EH (cell line): ENCODE results near the gene MEGF6.

ENCODE experiments used
- DNase-seq: peaks from one replicate; pipeline ENCODE4 v3.0.0-alpha.2; 2015; ENCODE audit warnings: low read depth

The MEGF6 gene

DNA sequence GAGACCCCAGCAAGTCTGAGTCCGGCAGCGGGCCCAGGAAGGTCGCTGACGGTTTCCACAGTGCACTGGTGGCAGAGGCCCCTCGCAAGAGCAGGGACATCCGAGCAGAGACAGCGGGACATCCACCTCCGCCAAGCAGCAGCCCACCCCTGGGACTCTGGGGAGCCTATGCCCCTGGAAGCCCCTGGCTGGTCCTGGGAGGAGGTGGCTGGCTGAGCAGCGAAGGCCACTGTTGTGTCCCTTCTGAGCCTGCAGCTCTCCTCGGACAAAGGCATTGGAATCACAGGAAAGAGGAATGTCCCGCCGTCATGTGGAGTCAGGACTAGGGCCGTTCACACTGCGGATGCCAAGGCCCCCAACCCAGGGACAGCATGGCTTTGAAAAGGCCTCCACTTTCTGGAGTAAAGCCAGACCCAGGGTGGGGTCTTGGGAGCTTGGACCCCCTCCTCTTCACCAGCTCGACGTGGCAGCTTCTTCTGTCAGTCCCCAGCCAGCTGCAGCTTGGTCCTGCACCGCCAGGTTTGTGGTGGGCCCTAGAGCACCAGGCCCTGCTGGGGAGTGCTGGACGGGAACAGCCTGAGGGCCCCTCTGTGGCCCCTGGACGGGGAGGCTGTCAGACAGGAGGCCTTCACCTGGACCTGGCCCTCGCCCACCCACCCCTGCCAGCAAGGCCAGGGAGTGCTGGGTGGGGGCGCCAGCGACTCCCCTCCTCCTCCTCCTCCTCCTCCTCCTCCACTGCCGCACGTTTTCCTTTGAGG lies 1.4 kb downstream of the MEGF6 start:
- DNase-seq: no peak

DNA sequence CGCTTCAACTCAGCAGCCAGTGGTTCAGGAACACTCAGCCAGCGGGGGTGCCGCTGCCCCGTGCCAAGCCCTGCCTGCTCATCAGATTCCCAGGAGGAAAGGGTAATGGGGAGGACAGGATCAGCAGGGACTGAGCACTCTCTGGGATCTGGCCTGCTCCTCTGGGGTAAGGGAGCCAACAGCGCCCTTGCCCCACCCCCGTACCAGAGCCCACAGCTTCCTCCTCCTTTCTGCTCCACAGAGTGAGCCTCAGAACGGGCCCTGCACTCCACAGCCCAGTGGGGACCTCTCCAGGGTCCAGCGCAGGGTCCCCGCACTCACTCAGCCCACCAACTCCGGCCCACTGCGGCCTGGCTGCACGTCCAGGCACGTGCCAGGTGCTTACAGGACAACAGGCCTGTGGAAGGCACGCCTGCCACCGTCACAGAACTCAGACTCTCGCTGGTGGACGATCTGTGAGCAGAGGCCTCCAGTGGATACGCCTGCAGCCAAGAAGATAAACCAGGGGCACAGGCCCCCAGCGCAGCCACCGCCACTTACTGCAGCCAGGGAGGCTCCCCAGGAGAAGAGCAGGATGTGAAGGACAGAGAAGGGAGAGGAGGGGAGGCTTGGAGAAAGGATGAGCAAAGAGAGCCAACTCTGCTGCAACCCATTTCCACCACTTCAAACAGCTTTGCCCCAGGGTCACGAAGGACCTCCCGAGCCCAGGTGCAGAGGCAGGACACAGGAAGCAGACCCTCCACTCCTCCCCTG lies 2.1 kb downstream of the MEGF6 start:
- DNase-seq: no peak

DNA sequence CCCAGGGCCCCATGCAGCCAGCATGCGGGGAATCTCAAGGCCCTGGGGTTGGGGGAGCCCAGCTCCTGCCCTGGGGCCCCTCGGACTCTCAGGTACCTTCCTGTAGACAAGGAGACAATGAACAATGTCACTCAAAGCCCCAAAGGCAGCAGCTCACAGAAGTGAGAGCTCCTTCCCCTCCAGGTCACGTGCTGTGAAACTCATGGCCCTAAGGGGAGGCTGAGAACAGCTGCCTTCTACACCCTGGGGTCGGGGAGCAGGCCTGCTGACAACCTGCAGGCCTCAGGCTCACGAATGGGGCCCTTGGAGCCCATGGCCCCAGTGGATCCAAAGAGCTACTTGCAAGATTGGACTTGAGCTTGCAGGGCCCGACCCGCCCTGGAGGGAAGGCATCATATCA lies 3.2 kb downstream of the MEGF6 start:
- DNase-seq: no peak

DNA sequence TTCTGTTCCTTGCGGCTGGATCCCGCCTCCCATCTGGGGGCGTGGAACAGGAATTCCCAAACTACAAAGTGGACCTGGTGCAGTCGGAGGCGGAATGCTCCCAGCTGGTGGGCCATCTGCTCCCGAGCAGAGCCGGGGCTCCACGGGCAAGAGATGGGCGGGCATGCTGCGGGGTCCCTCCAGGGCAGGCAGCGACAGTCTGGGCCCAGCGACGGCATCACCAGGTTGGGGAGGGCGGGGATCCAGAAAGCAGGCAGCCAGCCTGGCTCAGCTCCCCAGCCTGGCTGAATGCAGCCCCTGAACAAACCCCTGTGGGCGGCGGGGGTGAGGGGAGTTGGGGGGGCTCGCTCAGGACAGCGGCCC lies 3.6 kb downstream of the MEGF6 start:
- no peak for DNase-seq

DNA sequence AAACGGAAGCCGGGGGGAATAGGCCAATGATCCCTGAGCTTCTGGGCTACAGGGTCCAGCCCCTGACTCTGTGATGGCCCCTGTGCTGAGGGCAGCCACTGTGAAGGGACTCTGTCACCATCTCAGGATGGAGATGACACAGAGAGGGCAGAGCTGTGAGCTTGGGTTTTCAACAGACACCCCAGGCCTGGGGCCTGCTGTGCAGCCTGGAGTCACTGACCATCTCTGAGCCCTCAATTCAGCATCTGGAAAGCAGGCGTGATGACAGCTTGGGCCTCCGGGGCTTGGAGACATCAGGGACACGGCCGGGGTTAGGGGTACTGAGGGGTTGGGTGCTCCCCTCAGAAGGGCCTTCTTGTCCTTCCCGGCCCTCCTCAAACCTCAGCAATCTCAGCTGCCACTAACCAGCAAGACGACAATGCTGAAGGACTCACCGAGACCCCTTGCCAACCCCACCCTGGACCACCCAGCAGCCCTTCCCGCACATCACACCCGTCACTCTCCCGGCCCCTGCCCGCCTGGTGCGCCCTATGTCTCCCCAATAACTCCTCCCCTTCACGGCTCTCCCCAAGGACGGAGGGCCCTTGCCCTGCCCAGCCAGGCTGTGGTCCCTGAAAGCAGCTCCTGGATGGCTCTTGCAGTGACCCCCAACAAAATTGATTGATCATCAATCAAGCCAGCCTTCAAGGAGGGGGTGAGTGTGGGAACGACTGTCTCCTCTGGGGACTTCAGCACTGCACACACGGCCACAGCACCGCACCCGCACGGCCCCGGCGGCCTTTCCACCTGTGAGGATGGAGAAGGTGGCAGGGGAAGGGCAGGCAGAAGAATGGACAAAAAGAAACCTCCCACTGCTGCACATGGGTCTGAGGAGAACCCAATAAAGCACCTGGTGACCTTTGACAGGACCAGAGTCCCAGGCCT lies 4.3 kb downstream of the MEGF6 start:
- no peak for DNase-seq

DNA sequence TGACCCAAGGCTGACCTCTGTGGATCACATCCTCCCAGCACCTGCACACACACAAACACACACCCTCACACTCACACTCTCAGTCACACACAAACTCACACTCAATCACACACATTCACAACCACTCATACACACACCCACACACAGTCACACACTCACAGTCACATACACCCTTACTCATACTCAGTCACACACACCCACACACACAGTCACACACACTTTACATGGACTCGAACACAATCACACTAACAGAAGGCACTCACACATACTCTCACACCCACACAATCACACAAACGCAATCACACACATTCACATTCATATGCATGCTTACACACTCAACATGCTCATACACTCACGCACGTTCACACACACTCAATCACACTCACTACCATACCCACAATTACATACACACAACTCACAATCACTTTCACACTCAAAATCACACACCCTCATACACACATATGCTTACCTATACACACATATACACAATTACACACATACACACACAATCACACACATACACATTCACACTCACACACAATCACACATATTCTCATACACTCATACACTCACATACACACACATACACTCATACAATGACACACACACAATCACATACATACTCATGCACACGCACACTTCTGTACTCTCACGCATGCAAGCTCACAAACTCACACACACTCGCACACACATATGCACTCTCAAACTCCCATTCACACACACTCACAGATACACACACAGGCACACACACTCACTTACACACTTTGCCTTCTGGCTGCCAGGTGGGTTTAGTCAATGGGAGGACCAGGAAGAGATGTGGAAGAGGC lies 6.1 kb downstream of the MEGF6 start:
- no peak for DNase-seq

DNA sequence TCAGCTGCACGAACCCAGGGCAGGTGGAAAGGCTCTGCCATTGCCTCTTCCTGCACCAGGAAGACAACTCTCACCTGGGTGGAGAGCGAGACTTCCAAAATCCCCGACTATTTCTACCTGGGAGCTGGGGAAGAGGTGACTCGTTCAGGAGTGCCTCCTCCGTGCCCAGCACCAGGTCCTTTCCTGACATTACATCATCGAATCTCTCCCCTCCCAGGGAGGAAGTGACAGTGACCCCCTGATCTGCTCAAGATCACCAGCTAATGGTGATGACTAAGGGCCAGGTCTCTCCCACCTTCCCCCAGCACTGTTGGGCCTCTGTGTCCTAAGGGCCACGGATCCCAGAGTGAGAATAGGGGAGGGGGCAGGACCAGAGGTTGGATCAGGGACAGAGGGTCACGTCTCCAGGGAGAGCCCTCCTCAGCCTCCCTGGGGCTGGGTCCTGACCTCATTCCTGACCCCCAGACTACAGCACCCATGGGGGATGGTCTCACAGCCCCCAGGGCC lies 6.8 kb downstream of the MEGF6 start:
- no peak for DNase-seq

DNA sequence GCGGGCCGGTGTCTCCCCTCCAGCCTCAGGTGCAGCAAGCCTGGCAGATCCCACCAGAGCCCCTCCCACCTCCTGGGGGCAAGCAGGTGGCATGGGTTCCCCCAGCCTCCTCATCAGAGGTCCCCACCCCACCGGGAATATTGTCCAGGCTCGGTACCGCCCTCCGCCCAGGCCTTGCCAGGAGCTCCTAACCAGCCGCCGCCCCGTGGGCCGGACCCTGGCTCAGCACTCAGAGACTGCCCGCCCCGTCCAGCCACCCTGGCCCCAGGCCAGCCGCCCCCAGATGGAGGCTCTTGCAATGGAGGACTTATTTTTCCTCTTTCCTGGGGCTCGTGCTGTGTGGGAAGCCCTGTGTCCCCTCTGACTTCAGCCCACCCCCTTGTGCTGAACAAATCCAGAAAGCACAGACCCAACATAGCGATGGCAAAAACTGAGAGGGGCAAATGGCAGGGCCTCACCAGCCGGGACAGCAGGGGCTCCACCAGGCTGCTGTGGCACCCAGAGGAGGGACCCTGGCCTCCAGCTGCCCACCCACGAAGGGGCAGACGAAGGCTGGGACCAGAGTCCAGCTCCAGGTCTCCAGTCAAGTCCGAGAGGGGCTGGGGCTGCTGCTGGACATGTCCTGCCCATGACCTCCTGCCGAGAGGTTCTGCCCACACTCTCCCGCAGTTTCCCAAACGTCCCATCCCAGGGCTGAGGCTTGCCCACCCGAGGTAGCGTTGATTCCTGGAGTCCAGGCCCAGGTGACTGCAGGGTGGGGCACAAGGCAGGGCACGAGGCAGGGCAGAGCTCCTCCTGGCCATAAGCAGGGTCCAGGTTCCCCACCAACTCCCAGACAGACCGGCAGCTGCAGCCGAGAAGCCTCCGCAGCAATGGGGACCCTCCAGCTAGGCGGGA lies 7.5 kb downstream of the MEGF6 start:
- no peak for DNase-seq

DNA sequence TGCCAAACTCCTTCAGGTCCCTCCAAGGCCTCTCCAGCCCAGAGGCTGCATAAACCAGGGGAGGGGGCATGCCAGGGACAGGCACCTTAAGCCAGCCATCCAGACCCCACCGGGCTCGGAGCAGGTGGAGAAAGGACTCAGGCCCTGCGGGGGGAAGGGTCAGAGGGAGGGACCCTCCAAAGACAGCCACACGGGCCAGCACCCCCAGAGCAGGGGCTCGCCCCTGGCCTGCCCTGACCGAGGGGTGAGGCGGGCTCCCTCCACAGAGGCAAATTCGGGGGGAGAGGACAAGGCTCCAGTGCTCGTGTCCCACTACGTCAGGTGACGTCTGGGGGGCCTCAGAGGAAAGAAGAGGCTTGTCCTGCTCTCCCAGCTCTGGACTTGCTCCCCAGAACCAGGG lies 8.2 kb downstream of the MEGF6 start:
- DNase-seq: no peak

DNA sequence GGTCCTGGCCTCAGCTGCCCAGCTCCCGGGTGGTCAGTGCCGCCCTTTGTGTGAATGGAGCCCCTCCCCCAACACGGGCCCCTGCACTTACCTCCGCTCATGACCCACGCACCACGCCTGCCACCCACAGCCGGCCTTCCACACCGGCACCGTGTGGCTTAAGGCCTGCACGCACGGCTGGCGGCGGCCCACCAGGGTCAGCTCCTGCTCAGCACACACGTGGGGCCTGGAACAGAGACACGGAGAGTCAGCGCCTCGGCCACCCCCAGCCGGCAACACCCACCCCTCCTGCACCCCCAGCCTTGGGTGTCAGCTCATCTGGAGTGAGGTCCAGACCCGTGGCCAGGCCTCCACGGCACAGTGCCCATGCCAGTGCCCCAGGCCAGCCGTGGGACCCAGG lies 8.9 kb downstream of the MEGF6 start:
- DNase-seq: no peak

DNA sequence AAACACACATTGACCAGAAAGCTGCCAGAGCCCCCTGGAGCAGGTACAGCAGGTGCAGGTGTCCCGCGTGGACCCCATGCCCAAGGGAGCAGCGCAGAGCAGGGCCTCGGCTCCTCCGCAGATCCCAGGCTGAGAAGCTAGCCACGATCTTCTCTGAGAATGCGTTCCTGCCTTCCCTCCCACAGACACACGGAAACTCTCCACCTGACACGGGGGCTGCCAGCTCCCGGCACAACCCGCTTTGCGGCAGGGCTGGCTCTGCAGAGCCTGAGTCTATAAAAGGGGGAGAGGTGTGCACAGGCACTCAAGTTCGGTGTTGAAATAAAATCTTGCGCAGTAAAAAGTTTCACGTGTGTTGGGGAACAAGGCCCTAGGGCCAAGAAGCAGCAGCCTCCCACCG lies 9.6 kb downstream of the MEGF6 start:
- DNase-seq: no peak

DNA sequence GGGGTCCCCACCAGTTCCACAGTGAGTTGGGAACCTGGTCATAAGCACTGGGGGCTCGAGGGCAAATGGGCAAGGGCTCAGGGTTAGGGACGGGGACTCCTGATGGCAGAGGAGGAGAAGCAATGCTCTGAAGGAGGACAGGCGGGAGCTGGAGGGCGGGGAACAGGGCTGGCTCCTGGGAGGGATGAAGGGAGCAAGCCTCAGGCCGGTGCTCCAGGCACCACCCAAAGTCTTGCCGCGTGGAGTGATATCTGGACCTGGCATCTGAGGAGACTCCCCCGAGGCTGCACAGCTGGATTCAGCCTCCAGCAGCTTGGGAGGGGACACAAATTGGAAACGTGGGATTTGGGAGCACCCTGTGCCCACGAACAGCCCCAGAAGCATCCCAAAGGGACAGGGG lies 11.0 kb downstream of the MEGF6 start:
- no peak for DNase-seq

DNA sequence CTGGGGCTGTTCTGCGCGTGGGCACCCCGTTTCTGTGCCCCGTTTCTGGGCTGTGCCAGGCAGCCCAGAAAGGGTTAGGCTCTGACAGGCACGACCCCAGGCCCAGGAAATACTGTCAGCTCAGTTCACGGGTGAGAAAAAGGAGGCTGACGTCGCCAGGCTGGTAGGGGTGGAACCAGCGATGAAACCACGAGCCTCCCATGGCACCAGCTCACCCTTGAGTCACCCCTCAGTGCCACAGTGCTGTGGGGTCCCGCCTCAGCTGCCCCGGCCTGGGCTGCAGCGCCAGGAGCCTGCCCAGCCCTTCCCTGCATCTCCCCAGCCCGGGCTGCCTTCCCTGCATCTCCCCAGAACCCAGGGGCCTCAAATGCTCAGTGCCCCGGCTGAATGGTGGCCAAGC lies 11.5 kb downstream of the MEGF6 start:
- DNase-seq: no peak

DNA sequence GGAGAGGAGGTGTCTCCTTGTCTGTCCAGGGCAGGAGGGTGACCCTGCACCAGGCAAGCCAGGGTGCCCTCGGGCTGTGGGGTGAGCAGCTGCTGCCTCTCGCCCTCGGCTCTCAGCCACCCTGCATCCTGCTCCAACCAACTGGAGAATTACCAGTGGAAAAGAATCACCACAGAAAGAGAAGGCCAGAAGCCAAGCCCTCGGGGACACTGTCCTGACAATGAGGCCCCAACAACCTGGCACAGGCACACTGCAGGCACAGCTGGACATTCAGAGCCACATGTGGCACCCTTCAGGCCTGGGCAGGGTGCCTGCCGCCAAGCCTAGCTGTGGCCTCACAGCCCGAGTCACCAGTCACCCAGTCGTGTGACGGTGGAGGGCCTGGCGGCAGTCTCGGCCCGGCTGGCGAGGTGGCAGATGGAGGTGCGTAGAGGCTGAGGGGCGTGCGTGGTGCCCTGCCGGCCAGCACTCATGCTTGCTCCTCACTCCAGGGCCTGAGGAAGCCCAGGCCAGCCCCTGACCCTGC lies 12.0 kb downstream of the MEGF6 start:
- DNase-seq: no peak

DNA sequence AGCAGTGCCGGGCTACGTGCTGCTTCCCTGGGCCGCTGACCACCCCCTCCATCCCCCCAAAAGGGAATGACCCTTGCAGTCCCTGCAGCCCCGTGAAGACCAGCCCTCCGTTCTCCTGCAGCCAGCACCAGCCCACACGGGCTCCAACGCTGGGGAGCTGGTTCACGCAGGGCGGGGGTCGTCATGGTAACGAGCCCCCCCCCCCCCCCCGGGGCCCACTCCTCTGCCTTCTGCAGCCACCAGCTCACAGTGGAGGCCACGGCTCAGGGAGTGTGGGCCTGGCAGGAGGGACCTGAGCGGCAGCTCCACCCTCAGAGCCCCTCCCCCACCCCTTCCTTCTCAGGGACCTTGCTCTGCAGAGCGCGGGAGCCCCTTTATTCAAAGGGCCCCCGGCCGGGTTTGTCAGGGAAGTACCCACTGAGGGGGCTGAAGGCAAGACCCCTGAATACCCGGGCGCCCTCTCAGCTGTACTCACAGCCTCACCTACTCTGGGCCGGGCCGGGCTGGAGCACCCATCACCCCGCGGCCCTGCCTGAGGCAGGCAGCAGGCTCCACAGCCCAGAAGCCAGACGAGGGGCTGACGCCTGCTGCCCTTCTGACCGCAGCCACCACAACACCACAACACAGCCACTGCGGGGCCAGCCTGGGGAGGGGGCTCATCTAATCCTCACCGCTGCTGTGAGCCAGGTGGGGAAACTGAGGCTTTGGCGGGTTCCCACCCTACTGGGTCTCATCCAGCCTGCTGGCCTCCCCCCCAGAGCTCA lies 12.6 kb downstream of the MEGF6 start:
- DNase-seq: no peak

DNA sequence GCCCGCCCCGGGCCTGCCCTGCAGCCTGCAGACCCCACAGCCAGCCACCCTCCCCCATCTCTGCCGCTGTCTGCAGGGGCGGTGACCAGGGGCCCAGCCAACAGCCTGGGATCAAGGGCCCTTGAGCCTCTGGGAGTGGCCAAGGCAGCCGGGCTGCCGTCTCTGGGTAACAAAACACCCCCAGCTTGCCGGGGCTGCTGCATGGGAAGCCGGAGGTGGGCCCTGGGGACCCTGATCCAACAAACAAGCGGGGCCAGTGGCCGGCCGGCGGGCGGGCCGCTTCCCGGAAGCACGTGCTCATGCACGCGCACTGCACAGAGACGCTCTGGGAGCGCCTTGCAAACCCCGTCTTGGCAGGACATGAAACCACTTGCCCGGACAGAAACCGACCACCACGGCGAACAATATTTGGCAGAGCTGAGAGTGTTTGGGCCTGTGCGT lies 13.2 kb downstream of the MEGF6 start:
- DNase-seq: no peak

DNA sequence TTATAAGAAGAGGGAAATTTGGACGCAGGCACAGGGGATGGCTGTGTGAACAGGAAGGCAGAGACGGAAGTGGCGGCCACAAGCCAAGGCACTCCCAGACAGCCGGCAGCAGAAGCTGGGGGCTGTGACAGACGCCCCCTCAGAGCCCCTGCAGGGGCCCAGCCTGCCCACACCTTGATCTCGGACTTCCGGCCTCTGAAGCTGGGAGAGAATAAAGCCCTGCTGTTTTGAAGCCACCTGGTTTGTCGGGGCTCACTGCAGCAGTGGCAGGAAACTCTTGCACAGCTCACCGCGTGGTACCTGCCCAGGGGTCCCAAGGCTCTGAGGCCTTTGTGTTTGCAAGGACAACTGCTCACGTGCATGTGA lies 13.7 kb downstream of the MEGF6 start:
- no peak for DNase-seq

DNA sequence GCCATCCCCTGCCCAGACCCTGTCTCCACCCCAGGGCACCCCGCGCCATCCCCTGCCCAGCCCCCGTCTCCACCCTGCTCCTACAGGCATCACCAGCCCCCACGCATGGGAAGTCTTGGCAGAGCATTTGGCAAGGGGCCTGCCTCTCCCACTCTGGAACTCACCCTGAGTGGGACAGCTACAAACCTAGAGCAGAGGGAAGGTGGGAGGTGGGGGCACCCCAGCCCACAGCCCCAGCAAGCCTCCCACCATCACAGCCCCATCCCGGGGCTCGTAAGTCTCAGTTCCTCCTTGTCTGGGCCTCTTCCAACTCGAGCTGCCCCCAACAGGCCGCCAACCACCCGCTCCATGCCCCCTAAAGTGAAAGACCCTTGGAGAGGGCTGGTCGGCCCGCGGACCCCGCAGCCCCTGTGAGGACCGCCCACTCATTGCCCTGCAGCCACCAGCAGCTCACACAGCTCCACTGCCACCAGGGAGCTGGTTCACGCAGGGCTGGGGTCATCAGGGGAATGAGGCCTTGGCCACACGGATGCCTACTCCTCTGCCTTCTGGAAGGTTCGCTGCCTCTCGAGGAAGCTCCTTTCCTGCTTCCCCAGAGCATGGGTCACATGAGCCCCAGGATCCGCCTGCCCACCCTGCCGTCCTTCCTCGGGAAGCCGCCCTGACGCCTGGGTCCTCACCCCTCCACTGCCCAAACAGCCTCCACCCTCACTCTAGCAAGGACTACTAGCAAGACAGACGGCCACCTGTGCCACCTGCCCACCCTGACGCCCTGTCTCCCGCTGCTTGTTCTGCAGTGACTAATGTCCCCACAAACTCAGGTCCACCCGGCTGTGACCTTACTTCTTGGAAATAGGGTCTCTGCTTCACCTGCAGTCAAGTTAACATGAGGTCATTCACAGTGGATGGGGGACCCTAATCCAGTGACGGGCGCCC lies 14.4 kb downstream of the MEGF6 start:
- DNase-seq: no peak
